Thoracic aorta (tissue), 2 donors: Measurements from ENCODE around the gene TMEM242. TPM values are rescaled to one million over a fixed set of nuclear protein-coding genes. Genes with fewer than 3 reads are reported as not detected.
"Not testable (repeated sequence)": the region's sequence is repeated elsewhere in the genome, so short reads cannot be mapped to it uniquely, and the experiment has no call there.

ENCODE experiments used
- ATAC-seq: fragments of 150-250 bp; one replicate; pipeline ENCODE4 v1.8.0; 2017; ENCODE audit warnings: low read depth; ENCODE audit not compliant: insufficient number of reproducible peaks, low FRiP score
- DNase-seq: peaks from one replicate; pipeline ENCODE4 v3.0.0-alpha.2; 2020; ENCODE audit warnings: low spot score
- H3K27ac ChIP-seq, 2 donors: fragments of 200-600 bp; sonication (generic); 1 replicate in 1 of 2; 2 replicates in 1 of 2; pipeline ENCODE4 v1.5.1; 2016; ENCODE audit warnings: mild to moderate bottlenecking in 2 of 2, moderate library complexity in 2 of 2
- H3K27me3 ChIP-seq: fragments of 200-600 bp; sonication (generic); replicated peaks from 2 replicates; pipeline ENCODE4 v1.6.0; 2016; ENCODE audit warnings: mild to moderate bottlenecking; ENCODE audit not compliant: insufficient read depth
- H3K36me3 ChIP-seq: fragments of 200-600 bp; sonication (generic); one replicate; pipeline ENCODE4 v1.5.1; 2016
- H3K4me1 ChIP-seq, 2 donors: fragments of 200-600 bp; sonication (generic); 1 replicate in 1 of 2; 2 replicates in 1 of 2; pipeline versions ENCODE4 v1.5.1 to v1.6.0; 2016; ENCODE audit warnings: low read depth in 2 of 2, mild to moderate bottlenecking in 1 of 2; ENCODE audit not compliant: control insufficient read depth in 1 of 2
- H3K4me3 ChIP-seq: fragments of 200-600 bp; sonication (generic); 2 replicates; pipeline ENCODE4 v1.5.1; 2016; ENCODE audit warnings: mild to moderate bottlenecking
- H3K9me3 ChIP-seq: fragments of 200-600 bp; sonication (generic); 2 replicates; pipeline ENCODE4 v1.5.1; 2016
- total RNA-seq, 2 donors: library from RNA; depleted of rRNA; stranded (reverse); fragments of >200 nt; gene quantifications; one replicate each; pipeline versions ENCODE4 v1.1.0 to v1.2.3, GENCODE V29; 2016
- TF ChIP-seq, protein P1 (sequence below): fragments of 200-600 bp; sonication (generic); IDR thresholded peaks from one replicate; pipeline ENCODE4 v1.5.1; 2019; ENCODE audit warnings: antibody characterized with exemption

The TMEM242 gene
- total RNA-seq, 2 donors from 2014 or later, result 7.3 to 8.8 TPM

DNA sequence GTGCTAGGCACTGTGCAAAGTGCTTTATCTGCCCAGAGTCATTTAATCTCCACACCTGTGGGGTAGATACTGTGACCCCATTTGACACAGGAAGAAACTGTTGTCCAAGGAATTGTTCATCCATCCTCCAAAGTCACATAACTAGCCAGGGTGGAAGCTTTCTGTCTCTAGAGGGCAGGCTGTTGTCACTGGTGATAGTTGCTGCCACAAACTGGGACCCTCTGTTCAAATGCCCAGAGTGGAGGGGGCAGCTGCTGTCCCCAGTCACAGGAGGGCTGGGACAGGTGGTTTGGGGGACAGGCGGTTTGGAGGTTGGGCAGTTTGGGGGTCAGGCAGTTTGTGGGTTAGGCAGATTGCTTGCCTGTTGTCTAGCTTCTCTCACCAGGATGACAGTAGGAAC is 16.1 kb upstream of the TMEM242 start:
- TF ChIP-seq, protein P1, sequence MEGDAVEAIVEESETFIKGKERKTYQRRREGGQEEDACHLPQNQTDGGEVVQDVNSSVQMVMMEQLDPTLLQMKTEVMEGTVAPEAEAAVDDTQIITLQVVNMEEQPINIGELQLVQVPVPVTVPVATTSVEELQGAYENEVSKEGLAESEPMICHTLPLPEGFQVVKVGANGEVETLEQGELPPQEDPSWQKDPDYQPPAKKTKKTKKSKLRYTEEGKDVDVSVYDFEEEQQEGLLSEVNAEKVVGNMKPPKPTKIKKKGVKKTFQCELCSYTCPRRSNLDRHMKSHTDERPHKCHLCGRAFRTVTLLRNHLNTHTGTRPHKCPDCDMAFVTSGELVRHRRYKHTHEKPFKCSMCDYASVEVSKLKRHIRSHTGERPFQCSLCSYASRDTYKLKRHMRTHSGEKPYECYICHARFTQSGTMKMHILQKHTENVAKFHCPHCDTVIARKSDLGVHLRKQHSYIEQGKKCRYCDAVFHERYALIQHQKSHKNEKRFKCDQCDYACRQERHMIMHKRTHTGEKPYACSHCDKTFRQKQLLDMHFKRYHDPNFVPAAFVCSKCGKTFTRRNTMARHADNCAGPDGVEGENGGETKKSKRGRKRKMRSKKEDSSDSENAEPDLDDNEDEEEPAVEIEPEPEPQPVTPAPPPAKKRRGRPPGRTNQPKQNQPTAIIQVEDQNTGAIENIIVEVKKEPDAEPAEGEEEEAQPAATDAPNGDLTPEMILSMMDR, result no peak
- Histone ChIP-seq H3K36me3 (no peaks in the 10 kb centered on the region), H3K9me3 (no peaks in the 10 kb centered on the region), H3K27ac (no peak overlapping the region), H3K4me1 (no peaks in the 10 kb centered on the region), H3K27me3 (no peaks in the 10 kb centered on the region), H3K4me3 (no peak overlapping the region)
- ATAC-seq (no peak), DNase-seq (no peak)

DNA sequence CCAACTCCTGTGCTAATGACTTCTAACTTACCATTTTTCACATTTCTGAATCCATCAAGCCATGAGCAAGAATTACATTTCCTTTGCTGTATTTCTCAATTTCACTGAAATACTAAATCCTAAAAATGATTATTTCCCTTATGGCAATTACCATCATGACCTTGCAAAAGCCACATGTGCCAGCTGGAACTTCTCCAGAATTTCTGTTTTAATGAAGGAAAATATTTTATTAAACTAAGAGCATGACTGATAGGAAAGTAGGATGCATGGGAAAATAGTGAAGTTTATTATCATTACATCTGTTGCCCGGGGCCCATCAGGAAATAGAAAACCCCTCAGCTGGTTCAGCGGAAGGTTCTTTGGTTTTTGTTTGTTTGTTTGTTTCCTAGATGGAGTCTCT is 14.4 kb upstream of the TMEM242 start:
- DNase-seq (no peak), ATAC-seq (no peak)
- H3K4me3 ChIP-seq, result no peak overlapping the region
- H3K4me1 ChIP-seq, result no peaks in the 10 kb centered on the region
- H3K9me3 ChIP-seq, result no peaks in the 10 kb centered on the region
- TF ChIP-seq, protein P1, result no peak
- no peaks in the 10 kb centered on the region for H3K36me3 ChIP-seq
- no peak overlapping the region for H3K27ac ChIP-seq
- H3K27me3 ChIP-seq, result no peaks in the 10 kb centered on the region

DNA sequence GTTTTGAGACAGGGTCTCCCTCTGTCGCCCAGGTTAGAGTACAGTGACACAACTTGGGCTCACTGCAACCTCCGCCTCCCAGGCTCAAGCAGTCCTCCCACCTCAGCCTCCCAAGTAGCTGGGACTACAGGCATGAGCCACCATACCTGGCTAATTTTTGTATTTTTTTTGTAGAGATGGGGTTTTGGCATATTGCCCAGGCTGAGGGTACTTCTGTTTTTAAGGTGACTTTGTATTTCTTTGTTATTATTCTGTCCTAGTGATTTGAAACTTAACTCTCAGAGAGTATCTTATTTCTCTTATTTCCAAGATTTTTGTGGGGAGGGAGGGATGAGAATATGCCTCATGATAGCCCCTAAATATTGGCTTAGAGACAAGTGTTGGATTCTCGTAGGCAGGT is 14.0 kb upstream of the TMEM242 start:
- not testable (repeated sequence) for H3K9me3 ChIP-seq, H3K4me3 ChIP-seq, ATAC-seq, H3K27me3 ChIP-seq, DNase-seq, H3K27ac ChIP-seq, H3K4me1 ChIP-seq, H3K36me3 ChIP-seq

DNA sequence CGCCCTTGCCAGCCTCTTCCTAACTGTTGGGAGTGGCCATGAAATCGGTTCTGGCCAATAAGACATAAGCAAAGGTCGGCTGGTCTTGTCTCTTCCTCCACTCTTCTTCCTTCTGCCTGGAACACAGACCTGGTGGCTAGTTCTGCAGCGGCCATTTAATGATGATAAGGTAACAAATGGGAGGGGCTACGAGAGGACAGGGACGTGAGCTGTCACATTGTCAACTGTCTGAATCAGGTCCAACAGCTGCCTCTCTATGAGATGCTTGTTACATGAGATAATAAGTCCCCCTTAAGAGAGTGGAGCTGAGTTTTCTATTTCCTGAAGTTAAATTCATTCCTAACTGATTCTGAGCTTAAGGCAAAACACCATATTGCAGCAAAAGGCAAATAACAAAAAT is 12.5 kb upstream of the TMEM242 start:
- Histone ChIP-seq H3K27me3 (no peaks in the 10 kb centered on the region), H3K36me3 (no peaks in the 10 kb centered on the region), H3K4me1 (peaks cover 0 to 4% of the 10 kb centered on the region in 2 donors), H3K9me3 (no peaks in the 10 kb centered on the region), H3K4me3 (no peak overlapping the region), H3K27ac (no peak overlapping the region)
- TF ChIP-seq, protein P1, result no peak
- DNase-seq (no peak), ATAC-seq (no peak)

DNA sequence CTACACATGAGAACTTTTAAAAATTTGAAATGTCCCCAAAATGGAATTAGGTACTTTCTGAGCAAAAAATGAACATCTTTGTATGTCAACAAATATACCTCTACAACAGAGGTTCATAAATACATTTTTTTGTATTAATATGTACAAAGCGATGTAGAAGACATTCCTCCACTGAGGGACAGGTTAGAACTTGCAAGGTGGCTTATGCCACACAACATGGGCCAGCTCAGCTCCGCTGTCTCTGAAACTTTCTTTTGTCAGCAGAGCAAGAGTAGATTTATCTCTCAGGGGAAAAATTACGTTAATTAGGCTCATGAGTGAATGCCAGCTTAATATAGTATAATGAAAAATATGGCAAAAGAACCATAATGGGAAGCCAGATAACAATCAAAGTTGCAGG is 10.6 kb upstream of the TMEM242 start:
- no peak overlapping the region for H3K27ac ChIP-seq
- ATAC-seq, result no peak
- no peaks in the 10 kb centered on the region for H3K9me3 ChIP-seq
- TF ChIP-seq, protein P1, result no peak
- no peak overlapping the region for H3K4me3 ChIP-seq
- peaks cover 0 to 4% of the 10 kb centered on the region in 2 donors for H3K4me1 ChIP-seq
- no peaks in the 10 kb centered on the region for H3K27me3 ChIP-seq
- no peaks in the 10 kb centered on the region for H3K36me3 ChIP-seq
- no peak for DNase-seq

DNA sequence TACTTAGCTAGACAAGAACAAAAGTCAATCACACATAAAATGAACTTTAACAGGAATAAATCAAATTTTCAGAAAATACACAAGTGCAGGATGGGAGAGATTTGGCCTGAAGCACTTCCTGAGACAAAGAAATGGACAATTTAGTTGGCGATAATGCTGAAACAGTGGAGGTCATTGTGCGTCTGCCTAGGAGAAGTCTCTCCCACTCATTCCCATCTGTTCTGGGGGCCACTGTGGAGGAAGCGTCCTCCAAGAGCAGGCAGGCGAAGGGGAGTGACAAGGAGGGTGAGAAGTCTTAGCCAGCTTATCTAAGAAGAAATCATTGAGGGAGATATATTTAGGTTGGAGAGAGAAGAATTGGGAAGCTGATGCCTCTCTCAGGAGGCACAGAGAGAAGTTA is 10.2 kb upstream of the TMEM242 start:
- ATAC-seq, result no peak
- H3K4me3 ChIP-seq, result no peak overlapping the region

More for the DNA sequence above, 10.2 kb upstream of the TMEM242 start:
- no peaks in the 10 kb centered on the region for H3K36me3 ChIP-seq
- no peaks in the 10 kb centered on the region for H3K27me3 ChIP-seq
- no peak for DNase-seq
- no peak overlapping the region for H3K27ac ChIP-seq
- TF ChIP-seq, protein P1, result no peak
- no peaks in the 10 kb centered on the region for H3K9me3 ChIP-seq
- H3K4me1 ChIP-seq, result peaks cover 0 to 4% of the 10 kb centered on the region in 2 donors
